Testis (tissue), 3 donors: Measurements from ENCODE around the gene DIPK1C. TPM values are rescaled to one million over a fixed set of nuclear protein-coding genes. Genes with fewer than 3 reads are reported as not detected.

Experiments
- DNase-seq: peaks from one replicate; pipeline ENCODE4 v3.0.0-alpha.2; 2019
- H3K27ac ChIP-seq, 2 donors: fragments of 200-600 bp; sonication (generic); one replicate each; pipeline ENCODE4 v1.5.1; 2019
- H3K27me3 ChIP-seq: fragments of 200-600 bp; sonication (generic); one replicate; pipeline ENCODE4 v1.5.1; 2019
- H3K36me3 ChIP-seq: fragments of 200-600 bp; sonication (generic); one replicate; pipeline ENCODE4 v1.5.1; 2017; ENCODE audit warnings: low read depth; ENCODE audit errors: missing control alignments
- H3K4me1 ChIP-seq: fragments of 200-600 bp; sonication (generic); one replicate; pipeline ENCODE4 v1.5.1; 2019
- H3K4me3 ChIP-seq, 2 donors: fragments of 200-600 bp; sonication (generic); one replicate each; pipeline ENCODE4 v1.5.1; 2017 to 2019
- H3K9me3 ChIP-seq: fragments of 200-600 bp; sonication (generic); one replicate; pipeline ENCODE4 v1.5.1; 2017
- CTCF ChIP-seq, 3 experiments: fragments of 450-650 bp in 2 of 3; fragments of 200-600 bp in 1 of 3; sonication (generic) in 1 of 3; IDR thresholded peaks; one replicate each; pipeline ENCODE4 v1.5.1; 2016 to 2019; ENCODE audit warnings: antibody characterized with exemption in 3 of 3, mild to moderate bottlenecking in 2 of 3, moderate library complexity in 1 of 3
- POLR2A ChIP-seq: fragments of 450-650 bp; IDR thresholded peaks from one replicate; pipeline ENCODE4 v1.6.1; 2017; ENCODE audit warnings: antibody characterized with exemption, mild to moderate bottlenecking, moderate library complexity
- WGBS, 2 donors: methylation state at CpG; one replicate each; pipeline ENCODE4 v1.1.5; 2018; 5-methylcytosine and 5-hydroxymethylcytosine counted together
- intact Hi-C: fragments of 100-400 bp; cut with DNase I; formaldehyde crosslinking; loops from one replicate; pipeline ENCODE4 v1.15.1; 2023; ENCODE audit warnings: low total_unique reads
- polyA plus RNA-seq: library from polyadenylated mRNA; stranded (reverse); fragments of 350-450 nt; fragmentation: Illumina TruSeq; extraction: RNeasy Lipid Tissue Mini Kit (QIAGEN cat#74804); gene quantifications from one replicate; pipeline ENCODE4 v1.2.3, GENCODE V29; 2014; ENCODE audit warnings: low read depth, low replicate concordance; ENCODE audit not compliant: insufficient read depth
- total RNA-seq, 2 donors: library from RNA; depleted of rRNA; stranded (reverse); fragments of >200 nt; gene quantifications; one replicate each; pipeline ENCODE4 v1.2.3, GENCODE V29; 2016

Gene DIPK1C
- total and polyA plus RNA-seq, 3 donors from 2014 or later, result 9.3 to 17.0 (median 16.2) TPM

- H3K9me3 ChIP-seq, result no peaks in the 10 kb centered on the region
- H3K4me3 ChIP-seq, result no peak overlapping the region
- H3K27ac ChIP-seq, result no peak overlapping the region
- TF ChIP-seq POLR2A (no peak), CTCF (IDR thresholded peaks at IDR 0.05) (no peak)
- WGBS, 2 donors, result 95 to 96% methylated on average over 8 of the region's 8 CpGs
- peaks cover 6% of the 10 kb centered on the region for H3K4me1 ChIP-seq
- no peaks in the 10 kb centered on the region for H3K27me3 ChIP-seq
- H3K36me3 ChIP-seq, result no peaks in the 10 kb centered on the region
- DNase-seq, result no peak
- intact Hi-C loops, result no loop called here
Observed at GRCh38 chr18:74488354-74488753, 31.2 kb upstream of the DIPK1C start.

- Histone ChIP-seq H3K27ac (no peak overlapping the region), H3K4me3 (no peak overlapping the region), H3K4me1 (peaks cover 6% of the 10 kb centered on the region), H3K36me3 (no peaks in the 10 kb centered on the region), H3K27me3 (no peaks in the 10 kb centered on the region), H3K9me3 (no peaks in the 10 kb centered on the region)
- peak; percentile 52 for DNase-seq
- 53 to 64% methylated on average over 8 to 15 of the region's 15 CpGs for WGBS, 2 donors
- intact Hi-C loops, result no loop called here
- TF ChIP-seq POLR2A (no peak), CTCF (IDR thresholded peaks at IDR 0.05) (no peak)
Observed at GRCh38 chr18:74486119-74486849, 29.2 kb upstream of the DIPK1C start.

- 95 to 98% methylated on average over 11 of the region's 11 CpGs for WGBS, 2 donors
- Histone ChIP-seq H3K27ac (no peak overlapping the region), H3K36me3 (no peaks in the 10 kb centered on the region), H3K9me3 (no peaks in the 10 kb centered on the region), H3K4me3 (no peak overlapping the region), H3K27me3 (no peaks in the 10 kb centered on the region), H3K4me1 (peaks cover 6% of the 10 kb centered on the region)
- intact Hi-C loops, result no loop called here
- TF ChIP-seq POLR2A (no peak), CTCF (IDR thresholded peaks at IDR 0.05) (no peak)
- no peak for DNase-seq
Observed at GRCh38 chr18:74482697-74483096, 25.6 kb upstream of the DIPK1C start.

- Histone ChIP-seq H3K36me3 (no peaks in the 10 kb centered on the region), H3K4me1 (no peaks in the 10 kb centered on the region), H3K9me3 (no peaks in the 10 kb centered on the region), H3K27me3 (no peaks in the 10 kb centered on the region), H3K4me3 (no peak overlapping the region), H3K27ac (no peak overlapping the region)
- 87 to 90% methylated on average over 7 of the region's 7 CpGs for WGBS, 2 donors
- intact Hi-C loops, result no loop called here
- TF ChIP-seq POLR2A, result no peak
- DNase-seq, result no peak
Observed at GRCh38 chr18:74480149-74480651, 23.1 kb upstream of the DIPK1C start.

- no peaks in the 10 kb centered on the region for H3K4me1 ChIP-seq
- H3K27ac ChIP-seq, result no peak overlapping the region
- 93 to 97% methylated on average over 16 of the region's 16 CpGs for WGBS, 2 donors
- no peak for DNase-seq
- TF ChIP-seq CTCF (IDR thresholded peaks at IDR 0.05), result no peak
- no peaks in the 10 kb centered on the region for H3K36me3 ChIP-seq
- H3K27me3 ChIP-seq, result no peaks in the 10 kb centered on the region
- no peak overlapping the region for H3K4me3 ChIP-seq
- intact Hi-C loops, result loop anchor here (10.0 kb wide), 1 partner anchor 125 kb away; no protein-coding TSS in a partner anchor
- H3K9me3 ChIP-seq, result no peaks in the 10 kb centered on the region
Observed at GRCh38 chr18:74479486-74480148, 22.5 kb upstream of the DIPK1C start.
